ENCODE measurements around the gene DGKZ. TPM values are rescaled to one million over a fixed set of nuclear protein-coding genes. Genes with fewer than 3 reads are reported as not detected.

DGKZ gene
- total and polyA plus RNA-seq, 2 of the 13 experiments (the other 11 are each of a cell fraction or from before 2014, with no cell fraction given): 15.8 to 20.7 TPM

- TF ChIP-seq ZNF142 (CRISPR knock-in tag; IDR thresholded peaks at IDR 0.05): no peak
These were observed 38.8 kb downstream of the DGKZ start (continued) for GRCh38 chr11:46386005-46386578.

- ChIA-PET CTCF (ENCODE audit: low intra/inter-chr PET ratio, low total read pairs) (no interaction called here), POLR2A (no interaction called here)
- 60% methylated on average over 4 of the region's 4 CpGs for WGBS (ENCODE audit: low lambda C conversion rate)
- Histone ChIP-seq H3K27me3 (ENCODE audit: control insufficient read depth in 1 of 2, insufficient read depth in 2 of 2, low read length in 2 of 2) (peaks cover 13 to 36% of the 10 kb centered on the region in 2 experiments), H3K4me1 (ENCODE audit: insufficient read depth, low read length) (peaks cover 62% of the 10 kb centered on the region), H3K27ac (ENCODE audit: extremely low read length, insufficient read depth, low read length) (no peak overlapping the region), H3K36me3 (replicated peaks in 1 of 2; ENCODE audit: control insufficient read depth in 1 of 2, insufficient read depth in 2 of 2, low read length in 2 of 2) (0 out of 5 replicates have a peak, but pooled peaks cover 0 to 1% of the 10 kb centered on the region in 2 experiments), H3K9me3 (ENCODE audit: low read length) (no peaks in the 10 kb centered on the region), H4K20me1 (ENCODE audit: insufficient read depth, low read length) (peaks cover 11% of the 10 kb centered on the region), H3K9ac (ENCODE audit: insufficient read depth, low read depth, low read length) (no peak overlapping the region), H3K79me2 (ENCODE audit: insufficient read depth, low read length) (peaks cover 4% of the 10 kb centered on the region), H3K4me3 (replicated peaks in 1 of 3; ENCODE audit: insufficient read depth in 1 of 3, low read depth in 2 of 3, low read length in 3 of 3) (no peak overlapping the region), H2AFZ (ENCODE audit: low read length) (no peak overlapping the region), H3K4me2 (ENCODE audit: low read depth, low read length) (no peak overlapping the region)
- FAIRE-seq (no peak), DNase-seq (ENCODE audit: low spot score) (no peak), ATAC-seq (no peak)
- TF ChIP-seq MNT (IDR thresholded peaks at IDR 0.05): peak; percentile 65
- no peak for TF ChIP-seq EED (CRISPR knock-in tag; IDR thresholded peaks at IDR 0.05)
- TF ChIP-seq BHLHE40 (IDR thresholded peaks at IDR 0.05; ENCODE audit: low read length): peak; percentile 52; the same call in 1 of the 2 replicates
- TF ChIP-seq FOSL2 (CRISPR knock-in tag; IDR thresholded peaks at IDR 0.05): peak; percentile 52
- in situ Hi-C loops (cut with HindIII; ENCODE audit: extremely low pct_ligation_motif_present, low pct_unique_long_range_greater_than_20kb): loop anchor here (5.0 kb wide), 1 partner anchor 146 kb away; no protein-coding TSS in a partner anchor
- intact Hi-C loops (cut with micrococcal nuclease; ENCODE audit: unreplicated experiment): no loop called here
- BruUV-seq (replicated peaks): no TSS peak
These were observed 39.4 kb downstream of the DGKZ start for GRCh38 chr11:46386674-46387073.

Measured in HepG2 (cell line).